CD14-positive monocyte (primary cell): ENCODE data around the gene PARD6B. TPM values are rescaled to one million over a fixed set of nuclear protein-coding genes. Genes with fewer than 3 reads are reported as not detected.

Source experiments
- DNase-seq, 3 donors: peaks; one replicate each; pipeline ENCODE4 v3.0.0-alpha.2; 2011 to 2022
- H2AFZ ChIP-seq: 2 replicates; pipeline ENCODE4 v1.6.0; 2012; ENCODE audit warnings: mild to moderate bottlenecking, low read depth, low read length, inconsistent platforms; ENCODE audit not compliant: insufficient read depth, poor library complexity, severe bottlenecking
- H3K27ac ChIP-seq, 2 donors: 1 replicate in 1 of 2; 2 replicates in 1 of 2; pipeline ENCODE4 v1.5.1; 2012 to 2013; ENCODE audit warnings: low read length in 2 of 2, control low read depth in 1 of 2, inconsistent platforms in 1 of 2, low read depth in 1 of 2, mild to moderate bottlenecking in 1 of 2
- H3K27me3 ChIP-seq, 2 donors: one replicate each; pipeline versions ENCODE4 v1.6.0 to v1.6.1; 2011 to 2013; ENCODE audit warnings: low read length in 2 of 2; ENCODE audit not compliant: control insufficient read depth in 2 of 2, insufficient read depth in 2 of 2
- H3K36me3 ChIP-seq, 2 donors: replicated peaks in 1 of 2; 1 replicate in 1 of 2; 2 replicates in 1 of 2; pipeline versions ENCODE4 v1.5.1 to v1.6.1; 2012 to 2013; ENCODE audit warnings: low read length in 2 of 2, control low read depth in 1 of 2, inconsistent platforms in 1 of 2, mild to moderate bottlenecking in 1 of 2; ENCODE audit not compliant: insufficient read depth in 2 of 2, control insufficient read depth in 1 of 2
- H3K4me1 ChIP-seq, 2 donors: 1 replicate in 1 of 2; 2 replicates in 1 of 2; pipeline versions ENCODE4 v1.5.1 to v1.6.1; 2012 to 2013; ENCODE audit warnings: low read length in 2 of 2, control low read depth in 1 of 2, inconsistent platforms in 1 of 2, mild to moderate bottlenecking in 1 of 2, moderate library complexity in 1 of 2; ENCODE audit not compliant: insufficient read depth in 2 of 2, control insufficient read depth in 1 of 2
- H3K4me2 ChIP-seq: replicated peaks from 2 replicates; pipeline ENCODE3; 2012; ENCODE audit warnings: low read length, moderate library complexity, mild to moderate bottlenecking; ENCODE audit not compliant: poor library complexity, severe bottlenecking; ENCODE audit errors: extremely low read depth
- H3K4me3 ChIP-seq, 3 experiments: fragments of 200-600 bp in 1 of 3; sonication (generic) in 1 of 3; replicated peaks in 1 of 3; 1 replicate in 2 of 3; 2 replicates in 1 of 3; pipeline ENCODE4 v1.5.1; 2011 to 2013; ENCODE audit warnings: low read length in 3 of 3, mild to moderate bottlenecking in 3 of 3, control low read depth in 2 of 3, low read depth in 2 of 3, inconsistent platforms in 1 of 3, moderate library complexity in 1 of 3
- H3K79me2 ChIP-seq: 2 replicates; pipeline ENCODE4 v1.6.0; 2012; ENCODE audit warnings: mild to moderate bottlenecking, control low read depth, inconsistent platforms, low read length, moderate library complexity; ENCODE audit not compliant: insufficient read depth
- H3K9ac ChIP-seq: 2 replicates; pipeline ENCODE4 v1.6.0; 2017; ENCODE audit warnings: low read length, mild to moderate bottlenecking; ENCODE audit not compliant: insufficient read depth, poor library complexity, severe bottlenecking
- H3K9me3 ChIP-seq, 2 donors: replicated peaks in 1 of 2; 1 replicate in 1 of 2; 2 replicates in 1 of 2; pipeline versions ENCODE4 v1.5.1 to v1.6.1; 2012 to 2013; ENCODE audit warnings: low read length in 2 of 2, control low read depth in 1 of 2; ENCODE audit not compliant: control insufficient read depth in 1 of 2, insufficient read depth in 1 of 2
- H4K20me1 ChIP-seq: 2 replicates; pipeline ENCODE4 v1.6.0; 2012; ENCODE audit warnings: mild to moderate bottlenecking, low read length, control low read depth, moderate library complexity; ENCODE audit not compliant: insufficient read depth
- H3K27ac Mint-ChIP-seq, 7 donors: one replicate each; pipeline ENCODE4 v1.8.0; 2020; ENCODE audit warnings: mild to moderate bottlenecking in 7 of 7, mixed read lengths in 7 of 7, moderate library complexity in 6 of 7, inconsistent platforms in 2 of 7
- H3K27me3 Mint-ChIP-seq, 3 donors: one replicate each; pipeline ENCODE4 v1.8.0; 2021 to 2022; ENCODE audit warnings: low read depth in 3 of 3, mild to moderate bottlenecking in 3 of 3, mixed read lengths in 3 of 3, moderate library complexity in 3 of 3, inconsistent platforms in 1 of 3
- H3K36me3 Mint-ChIP-seq, 2 donors: one replicate each; pipeline ENCODE4 v1.8.0; 2020; ENCODE audit warnings: mixed read lengths in 2 of 2, inconsistent platforms in 1 of 2, mild to moderate bottlenecking in 1 of 2
- H3K4me1 Mint-ChIP-seq: one replicate; pipeline ENCODE4 v1.8.0; 2020; ENCODE audit warnings: mild to moderate bottlenecking, mixed read lengths
- H3K4me3 Mint-ChIP-seq, 2 donors: one replicate each; pipeline ENCODE4 v1.8.0; 2020; ENCODE audit warnings: mild to moderate bottlenecking in 2 of 2, mixed read lengths in 2 of 2, moderate library complexity in 1 of 2
- H3K9me3 Mint-ChIP-seq, 7 donors: one replicate each; pipeline ENCODE4 v1.8.0; 2020 to 2022; ENCODE audit warnings: mixed read lengths in 7 of 7, mild to moderate bottlenecking in 6 of 7, moderate library complexity in 6 of 7, inconsistent platforms in 2 of 7
- CTCF ChIP-seq: fragments of 200-600 bp; IDR thresholded peaks from one replicate; pipeline ENCODE4 v1.8.0; 2022; ENCODE audit warnings: antibody characterized with exemption, mild to moderate bottlenecking
- WGBS: methylation state at CpG from one replicate; pipeline ENCODE4 v1.1.5; 2013; ENCODE audit warnings: missing lambda C conversion rate; ENCODE audit not compliant: insufficient coverage; 5-methylcytosine and 5-hydroxymethylcytosine counted together
- intact Hi-C, 2 donors: fragments of 100-400 bp; cut with micrococcal nuclease; formaldehyde crosslinking; loops; one replicate each; pipeline versions ENCODE4 v1.15.0 to v1.15.1; 2023
- polyA plus RNA-seq, 3 donors: library from polyadenylated mRNA; depleted of rRNA in 1 of 3; unstranded in 2 of 3; stranded (reverse) in 1 of 3; fragments of 300-500 nt in 2 of 3; fragments of >200 nt in 1 of 3; fragmentation: Illumina TruSeq in 2 of 3; gene quantifications; 1 replicate in 2 of 3; 2 replicates in 1 of 3; pipeline ENCODE4 v1.2.3, GENCODE V29; 2012 to 2021

The PARD6B gene
- polyA plus RNA-seq, 3 donors = 0.04 to 0.13 (median 0.13) TPM

GRCh38 chr20:50693001-50693400 is 38.4 kb upstream of the PARD6B start:
- peaks cover 10% of the 10 kb centered on the region for H3K4me1 Mint-ChIP-seq
- peaks cover 0 to 1% of the 10 kb centered on the region in 2 donors for H3K36me3 Mint-ChIP-seq
- no peak overlapping the region for H3K27ac Mint-ChIP-seq
- H3K9ac ChIP-seq = no peak overlapping the region
- no peaks in the 10 kb centered on the region for H3K79me2 ChIP-seq
- no peak for TF ChIP-seq CTCF
- H3K27ac ChIP-seq = no peak overlapping the region
- H3K27me3 ChIP-seq = peaks cover 36 to 47% of the 10 kb centered on the region in 2 donors
- H3K36me3 ChIP-seq = no peaks in the 10 kb centered on the region
- WGBS = no CpG with 5 or more reads among the region's 1 CpG
- H3K27me3 Mint-ChIP-seq = peaks cover 54 to 68% (median 55%) of the 10 kb centered on the region in 3 donors
- intact Hi-C loops = no loop called here
- H3K4me2 ChIP-seq = no peak overlapping the region
- H4K20me1 ChIP-seq = no peaks in the 10 kb centered on the region
- no peak overlapping the region for H3K4me3 ChIP-seq
- H3K9me3 ChIP-seq = peaks cover 0 to 7% of the 10 kb centered on the region in 2 donors
- H3K9me3 Mint-ChIP-seq = peaks cover 0 to 11% (median 3%) of the 10 kb centered on the region in 7 donors
- no peaks in the 10 kb centered on the region for H3K4me1 ChIP-seq
- no peak overlapping the region for H2AFZ ChIP-seq
- no peak overlapping the region for H3K4me3 Mint-ChIP-seq
- no peak for DNase-seq

- Histone ChIP-seq H4K20me1 (no peaks in the 10 kb centered on the region), H3K9ac (no peak overlapping the region), H3K36me3 (no peaks in the 10 kb centered on the region), H3K27ac (no peak overlapping the region), H3K4me1 (no peaks in the 10 kb centered on the region), H2AFZ (no peak overlapping the region), H3K9me3 (peaks cover 0 to 7% of the 10 kb centered on the region in 2 donors), H3K4me2 (no peak overlapping the region), H3K4me3 (no peak overlapping the region), H3K79me2 (no peaks in the 10 kb centered on the region), H3K27me3 (peaks cover 32 to 41% of the 10 kb centered on the region in 2 donors)
- intact Hi-C loops = no loop called here
- Mint-ChIP-seq H3K27me3 (peaks cover 41 to 58% (median 45%) of the 10 kb centered on the region in 3 donors), H3K4me3 (no peak overlapping the region), H3K4me1 (peaks cover 10% of the 10 kb centered on the region), H3K27ac (no peak overlapping the region), H3K9me3 (peaks cover 0 to 11% (median 3%) of the 10 kb centered on the region in 7 donors), H3K36me3 (peaks cover 0 to 1% of the 10 kb centered on the region in 2 donors)
- TF ChIP-seq CTCF = no peak
- 80% methylated on average over 2 of the region's 9 CpGs for WGBS
- no peak for DNase-seq
Measured at GRCh38 chr20:50694379-50695134, 36.8 kb upstream of the PARD6B start.
